CD14-positive monocyte (primary cell): ENCODE measurements around the gene NAP1L4. TPM values are rescaled to one million over a fixed set of nuclear protein-coding genes. Genes with fewer than 3 reads are reported as not detected.

Experiments
- DNase-seq, 3 donors: peaks; one replicate each; pipeline ENCODE4 v3.0.0-alpha.2; 2011 to 2022
- H2AFZ ChIP-seq: 2 replicates; pipeline ENCODE4 v1.6.0; 2012; ENCODE audit warnings: mild to moderate bottlenecking, low read depth, low read length, inconsistent platforms; ENCODE audit not compliant: insufficient read depth, poor library complexity, severe bottlenecking
- H3K27ac ChIP-seq, 2 donors: 1 replicate in 1 of 2; 2 replicates in 1 of 2; pipeline ENCODE4 v1.5.1; 2012 to 2013; ENCODE audit warnings: low read length in 2 of 2, control low read depth in 1 of 2, inconsistent platforms in 1 of 2, low read depth in 1 of 2, mild to moderate bottlenecking in 1 of 2
- H3K27me3 ChIP-seq, 2 donors: one replicate each; pipeline versions ENCODE4 v1.6.0 to v1.6.1; 2011 to 2013; ENCODE audit warnings: low read length in 2 of 2; ENCODE audit not compliant: control insufficient read depth in 2 of 2, insufficient read depth in 2 of 2
- H3K36me3 ChIP-seq, 2 donors: replicated peaks in 1 of 2; 1 replicate in 1 of 2; 2 replicates in 1 of 2; pipeline versions ENCODE4 v1.5.1 to v1.6.1; 2012 to 2013; ENCODE audit warnings: low read length in 2 of 2, control low read depth in 1 of 2, inconsistent platforms in 1 of 2, mild to moderate bottlenecking in 1 of 2; ENCODE audit not compliant: insufficient read depth in 2 of 2, control insufficient read depth in 1 of 2
- H3K4me1 ChIP-seq, 2 donors: 1 replicate in 1 of 2; 2 replicates in 1 of 2; pipeline versions ENCODE4 v1.5.1 to v1.6.1; 2012 to 2013; ENCODE audit warnings: low read length in 2 of 2, control low read depth in 1 of 2, inconsistent platforms in 1 of 2, mild to moderate bottlenecking in 1 of 2, moderate library complexity in 1 of 2; ENCODE audit not compliant: insufficient read depth in 2 of 2, control insufficient read depth in 1 of 2
- H3K4me2 ChIP-seq: replicated peaks from 2 replicates; pipeline ENCODE3; 2012; ENCODE audit warnings: low read length, moderate library complexity, mild to moderate bottlenecking; ENCODE audit not compliant: poor library complexity, severe bottlenecking; ENCODE audit errors: extremely low read depth
- H3K4me3 ChIP-seq, 3 experiments: fragments of 200-600 bp in 1 of 3; sonication (generic) in 1 of 3; replicated peaks in 1 of 3; 1 replicate in 2 of 3; 2 replicates in 1 of 3; pipeline ENCODE4 v1.5.1; 2011 to 2013; ENCODE audit warnings: low read length in 3 of 3, mild to moderate bottlenecking in 3 of 3, control low read depth in 2 of 3, low read depth in 2 of 3, inconsistent platforms in 1 of 3, moderate library complexity in 1 of 3
- H3K79me2 ChIP-seq: 2 replicates; pipeline ENCODE4 v1.6.0; 2012; ENCODE audit warnings: mild to moderate bottlenecking, control low read depth, inconsistent platforms, low read length, moderate library complexity; ENCODE audit not compliant: insufficient read depth
- H3K9ac ChIP-seq: 2 replicates; pipeline ENCODE4 v1.6.0; 2017; ENCODE audit warnings: low read length, mild to moderate bottlenecking; ENCODE audit not compliant: insufficient read depth, poor library complexity, severe bottlenecking
- H3K9me3 ChIP-seq, 2 donors: replicated peaks in 1 of 2; 1 replicate in 1 of 2; 2 replicates in 1 of 2; pipeline versions ENCODE4 v1.5.1 to v1.6.1; 2012 to 2013; ENCODE audit warnings: low read length in 2 of 2, control low read depth in 1 of 2; ENCODE audit not compliant: control insufficient read depth in 1 of 2, insufficient read depth in 1 of 2
- H4K20me1 ChIP-seq: 2 replicates; pipeline ENCODE4 v1.6.0; 2012; ENCODE audit warnings: mild to moderate bottlenecking, low read length, control low read depth, moderate library complexity; ENCODE audit not compliant: insufficient read depth
- H3K27ac Mint-ChIP-seq, 7 donors: one replicate each; pipeline ENCODE4 v1.8.0; 2020; ENCODE audit warnings: mild to moderate bottlenecking in 7 of 7, mixed read lengths in 7 of 7, moderate library complexity in 6 of 7, inconsistent platforms in 2 of 7
- H3K27me3 Mint-ChIP-seq, 3 donors: one replicate each; pipeline ENCODE4 v1.8.0; 2021 to 2022; ENCODE audit warnings: low read depth in 3 of 3, mild to moderate bottlenecking in 3 of 3, mixed read lengths in 3 of 3, moderate library complexity in 3 of 3, inconsistent platforms in 1 of 3
- H3K36me3 Mint-ChIP-seq, 2 donors: one replicate each; pipeline ENCODE4 v1.8.0; 2020; ENCODE audit warnings: mixed read lengths in 2 of 2, inconsistent platforms in 1 of 2, mild to moderate bottlenecking in 1 of 2
- H3K4me1 Mint-ChIP-seq: one replicate; pipeline ENCODE4 v1.8.0; 2020; ENCODE audit warnings: mild to moderate bottlenecking, mixed read lengths
- H3K4me3 Mint-ChIP-seq, 2 donors: one replicate each; pipeline ENCODE4 v1.8.0; 2020; ENCODE audit warnings: mild to moderate bottlenecking in 2 of 2, mixed read lengths in 2 of 2, moderate library complexity in 1 of 2
- H3K9me3 Mint-ChIP-seq, 7 donors: one replicate each; pipeline ENCODE4 v1.8.0; 2020 to 2022; ENCODE audit warnings: mixed read lengths in 7 of 7, mild to moderate bottlenecking in 6 of 7, moderate library complexity in 6 of 7, inconsistent platforms in 2 of 7
- CTCF ChIP-seq: fragments of 200-600 bp; IDR thresholded peaks from one replicate; pipeline ENCODE4 v1.8.0; 2022; ENCODE audit warnings: antibody characterized with exemption, mild to moderate bottlenecking
- WGBS: methylation state at CpG from one replicate; pipeline ENCODE4 v1.1.5; 2013; ENCODE audit warnings: missing lambda C conversion rate; ENCODE audit not compliant: insufficient coverage; 5-methylcytosine and 5-hydroxymethylcytosine counted together
- intact Hi-C, 2 donors: fragments of 100-400 bp; cut with micrococcal nuclease; formaldehyde crosslinking; loops; one replicate each; pipeline versions ENCODE4 v1.15.0 to v1.15.1; 2023
- polyA plus RNA-seq, 3 donors: library from polyadenylated mRNA; depleted of rRNA in 1 of 3; unstranded in 2 of 3; stranded (reverse) in 1 of 3; fragments of 300-500 nt in 2 of 3; fragments of >200 nt in 1 of 3; fragmentation: Illumina TruSeq in 2 of 3; gene quantifications; 1 replicate in 2 of 3; 2 replicates in 1 of 3; pipeline ENCODE4 v1.2.3, GENCODE V29; 2012 to 2021

NAP1L4 gene
- polyA plus RNA-seq, 3 donors: 42.1 to 44.9 (median 44.9) TPM

GRCh38 chr11:2904153-2905052 is 87.7 kb downstream of the NAP1L4 start:
- H3K9ac ChIP-seq: no peak overlapping the region
- peaks cover 0 to 9% of the 10 kb centered on the region in 2 donors for H3K9me3 ChIP-seq
- no peaks in the 10 kb centered on the region for H3K27me3 ChIP-seq
- WGBS: 92% methylated on average over 9 of the region's 21 CpGs
- no peak overlapping the region for H2AFZ ChIP-seq
- Mint-ChIP-seq H3K27me3 (peaks cover 3 to 12% (median 5%) of the 10 kb centered on the region in 3 donors), H3K4me3 (no peak overlapping the region), H3K27ac (peak overlapping the region in 2 of 7 donors; percentile 30 to 38), H3K9me3 (peaks cover 7 to 16% (median 11%) of the 10 kb centered on the region in 7 donors), H3K4me1 (peaks cover 36% of the 10 kb centered on the region), H3K36me3 (peaks cover 30 to 55% of the 10 kb centered on the region in 2 donors)
- H3K4me1 ChIP-seq: peaks cover 36 to 45% of the 10 kb centered on the region in 2 donors
- H3K4me3 ChIP-seq: no peak overlapping the region
- DNase-seq: no peak
- H3K36me3 ChIP-seq: peaks cover 0 to 3% of the 10 kb centered on the region in 2 donors
- intact Hi-C loops: no loop called here
- no peaks in the 10 kb centered on the region for H4K20me1 ChIP-seq
- H3K79me2 ChIP-seq: peaks cover 6% of the 10 kb centered on the region
- H3K4me2 ChIP-seq: no peak overlapping the region
- no peak overlapping the region for H3K27ac ChIP-seq
- no peak for TF ChIP-seq CTCF

DNA sequence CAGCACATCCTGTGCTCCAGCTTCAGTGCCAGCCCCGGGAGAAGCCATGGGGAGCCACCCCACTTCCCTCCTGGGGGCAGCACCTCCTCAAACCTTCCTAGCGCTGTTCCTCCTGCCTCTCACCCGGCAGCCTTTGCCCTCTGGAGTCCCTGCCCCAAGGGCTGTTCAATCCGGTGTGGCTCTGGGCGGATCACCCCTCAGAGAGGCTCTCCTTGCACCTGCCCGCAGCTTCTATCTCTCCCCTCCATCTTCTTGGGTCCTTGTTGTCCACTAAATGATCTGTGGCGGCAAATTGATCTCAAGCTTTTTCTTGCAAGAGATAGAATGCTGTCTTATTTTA is 88.5 kb downstream of the NAP1L4 start:
- Histone ChIP-seq H3K27ac (no peak overlapping the region), H4K20me1 (no peaks in the 10 kb centered on the region), H3K4me1 (peaks cover 44 to 52% of the 10 kb centered on the region in 2 donors), H3K9me3 (peaks cover 0 to 9% of the 10 kb centered on the region in 2 donors), H2AFZ (no peak overlapping the region), H3K36me3 (peaks cover 0 to 3% of the 10 kb centered on the region in 2 donors), H3K9ac (no peak overlapping the region), H3K4me2 (peak overlapping the region; percentile 77), H3K79me2 (peaks cover 6% of the 10 kb centered on the region), H3K27me3 (no peaks in the 10 kb centered on the region), H3K4me3 (no peak overlapping the region)
- Mint-ChIP-seq H3K4me3 (peak overlapping the region; percentile 52 to 53), H3K27me3 (peaks cover 2 to 12% (median 5%) of the 10 kb centered on the region in 3 donors), H3K27ac (peak overlapping the region in 4 of 7 donors; percentile 14 to 94 (median 40)), H3K9me3 (peaks cover 7 to 16% (median 11%) of the 10 kb centered on the region in 7 donors), H3K36me3 (peaks cover 30 to 55% of the 10 kb centered on the region in 2 donors), H3K4me1 (peaks cover 44% of the 10 kb centered on the region)
- TF ChIP-seq CTCF: no peak
- DNase-seq: no peak
- WGBS: 70% methylated on average over 3 of the region's 7 CpGs
- intact Hi-C loops: no loop called here
